MG63 (cell line): ENCODE measurements around the gene SHOC2. TPM values are rescaled to one million over a fixed set of nuclear protein-coding genes. Genes with fewer than 3 reads are reported as not detected.
"Not testable (repeated sequence)": the region's sequence is repeated elsewhere in the genome, so short reads cannot be mapped to it uniquely, and the experiment has no call there.

Experiments
- DNase-seq: peaks from one replicate; pipeline ENCODE4 v3.0.0-alpha.2; 2020
- H3K27me3 ChIP-seq: fragments of 250-450 bp; sonication (Bioruptor Pico); 2 replicates; pipeline ENCODE4 v1.5.1; 2020; ENCODE audit warnings: mild to moderate bottlenecking, moderate library complexity
- H3K36me3 ChIP-seq: fragments of 250-450 bp; sonication (Bioruptor Pico); 2 replicates; pipeline ENCODE4 v1.5.1; 2020; ENCODE audit warnings: mild to moderate bottlenecking, moderate library complexity
- H3K4me3 ChIP-seq: fragments of 250-450 bp; sonication (Bioruptor Pico); 2 replicates; pipeline ENCODE4 v1.5.1; 2020; ENCODE audit warnings: mild to moderate bottlenecking, moderate library complexity
- H3K9me3 ChIP-seq: fragments of 250-450 bp; sonication (Bioruptor Pico); 2 replicates; pipeline ENCODE4 v1.5.1; 2020; ENCODE audit warnings: mild to moderate bottlenecking, moderate library complexity
- total RNA-seq: library from RNA; depleted of rRNA; stranded (reverse); fragments of >200 nt; shearing (Covaris generic); gene quantifications from 2 replicates; pipeline ENCODE4 v1.2.3, GENCODE V29; 2014; ENCODE audit warnings: low replicate concordance

Gene SHOC2
- total RNA-seq, 1 experiment from 2014 or later, result 11.1 TPM

DNA sequence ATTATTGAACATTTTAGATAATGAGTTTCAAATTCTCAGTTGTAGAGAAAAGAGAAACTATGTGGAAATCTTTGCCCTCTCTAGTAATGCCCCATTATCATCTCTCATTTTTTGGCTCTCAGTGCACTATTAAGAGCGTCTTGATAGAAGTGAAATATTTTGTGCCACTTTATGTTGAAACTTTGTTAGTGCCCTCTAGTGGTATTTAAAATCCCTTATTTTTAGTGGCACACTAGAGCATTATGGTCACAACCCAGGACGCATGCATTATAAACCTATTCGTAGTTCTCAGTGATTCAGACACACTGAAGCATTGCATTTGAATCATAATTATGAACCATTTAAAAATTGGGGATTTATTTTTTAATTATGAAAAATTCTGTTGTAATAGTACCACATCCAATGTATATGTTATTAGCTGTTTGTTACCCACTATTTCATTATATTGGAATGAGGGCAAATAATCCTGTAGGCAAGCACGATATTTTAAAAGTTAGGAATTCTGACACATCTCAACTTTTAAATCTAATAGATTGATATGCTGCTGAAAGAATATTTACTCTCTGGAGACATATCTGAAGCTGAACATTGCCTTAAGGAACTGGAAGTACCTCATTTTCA lies 25.7 kb upstream of the SHOC2 start:
- no peak for DNase-seq
- H3K27me3 ChIP-seq, result no peaks in the 10 kb centered on the region
- H3K9me3 ChIP-seq, result no peaks in the 10 kb centered on the region
- H3K36me3 ChIP-seq, result peaks cover 42% of the 10 kb centered on the region
- no peak overlapping the region for H3K4me3 ChIP-seq

- Histone ChIP-seq H3K36me3 (peaks cover 42% of the 10 kb centered on the region), H3K9me3 (no peaks in the 10 kb centered on the region), H3K4me3 (no peak overlapping the region), H3K27me3 (no peaks in the 10 kb centered on the region)
- no peak for DNase-seq
Measured at GRCh38 chr10:110897184-110897583, 22.2 kb upstream of the SHOC2 start.

- no peak overlapping the region for H3K4me3 ChIP-seq
- H3K9me3 ChIP-seq, result no peaks in the 10 kb centered on the region
- DNase-seq, result no peak
- peaks cover 42% of the 10 kb centered on the region for H3K36me3 ChIP-seq
- H3K27me3 ChIP-seq, result no peaks in the 10 kb centered on the region
Measured at GRCh38 chr10:110898391-110898790, 21.0 kb upstream of the SHOC2 start.

- Histone ChIP-seq H3K4me3 (no peak overlapping the region), H3K27me3 (no peaks in the 10 kb centered on the region)
- no peak for DNase-seq
Measured at GRCh38 chr10:110900983-110901382, 18.4 kb upstream of the SHOC2 start.

DNA sequence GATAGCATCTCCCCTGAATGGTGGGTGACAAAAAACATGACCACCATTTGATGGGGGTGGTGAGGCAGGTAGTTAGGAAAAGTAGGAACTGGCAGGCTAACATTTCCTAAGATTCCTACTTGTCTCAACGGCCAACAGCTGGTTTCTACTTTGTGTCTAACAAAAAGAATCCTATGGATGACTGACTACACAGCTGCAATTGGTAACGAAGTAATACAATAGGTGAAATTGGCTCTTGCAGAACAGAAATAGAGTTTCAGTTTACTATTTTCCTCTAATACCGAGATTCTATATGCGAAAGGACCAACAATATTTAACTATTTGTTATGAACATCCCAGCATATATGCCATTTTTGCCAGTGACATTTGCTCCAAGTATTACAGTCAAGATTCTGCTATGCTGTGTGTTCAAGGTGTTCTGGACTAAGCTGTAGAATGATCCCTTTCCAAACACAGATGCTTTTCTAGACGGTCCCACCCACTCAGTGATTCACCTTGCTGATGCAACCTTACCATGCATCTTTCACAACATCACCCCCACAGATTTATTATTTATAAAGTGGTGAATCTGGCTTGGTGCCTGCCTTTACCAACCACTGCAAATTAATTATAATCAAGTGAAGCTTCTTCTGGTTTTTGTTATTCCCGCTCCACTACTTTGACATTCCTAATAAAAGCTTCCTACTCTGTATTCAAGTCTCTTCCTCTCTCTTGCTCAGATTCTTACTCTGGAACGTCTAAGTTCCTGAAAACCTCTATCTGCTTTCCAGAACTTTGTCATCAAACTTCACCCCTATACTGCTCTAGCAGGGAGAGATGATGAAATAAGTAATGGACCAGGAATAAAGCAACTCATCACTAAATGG lies 17.2 kb upstream of the SHOC2 start:
- peaks cover 19% of the 10 kb centered on the region for H3K36me3 ChIP-seq
- peak; percentile 13 for DNase-seq
- no peaks in the 10 kb centered on the region for H3K9me3 ChIP-seq
- no peaks in the 10 kb centered on the region for H3K27me3 ChIP-seq
- H3K4me3 ChIP-seq, result no peak overlapping the region

More at GRCh38 chr10:110900983-110901382, 18.4 kb upstream of the SHOC2 start:
- Histone ChIP-seq H3K36me3 (peaks cover 26% of the 10 kb centered on the region), H3K9me3 (no peaks in the 10 kb centered on the region)

GRCh38 chr10:110903280-110904278 lies 15.8 kb upstream of the SHOC2 start:
- H3K36me3 ChIP-seq, result peaks cover 14% of the 10 kb centered on the region
- no peaks in the 10 kb centered on the region for H3K27me3 ChIP-seq
- H3K9me3 ChIP-seq, result no peaks in the 10 kb centered on the region
- DNase-seq, result no peak
- no peak overlapping the region for H3K4me3 ChIP-seq

- H3K36me3 ChIP-seq, result peaks cover 3% of the 10 kb centered on the region; the same call in 1 of the 2 replicates
- H3K4me3 ChIP-seq, result no peak overlapping the region
- H3K27me3 ChIP-seq, result no peaks in the 10 kb centered on the region
- H3K9me3 ChIP-seq, result no peaks in the 10 kb centered on the region
- DNase-seq, result no peak
Measured at GRCh38 chr10:110910138-110910537, 9.3 kb upstream of the SHOC2 start.

DNA sequence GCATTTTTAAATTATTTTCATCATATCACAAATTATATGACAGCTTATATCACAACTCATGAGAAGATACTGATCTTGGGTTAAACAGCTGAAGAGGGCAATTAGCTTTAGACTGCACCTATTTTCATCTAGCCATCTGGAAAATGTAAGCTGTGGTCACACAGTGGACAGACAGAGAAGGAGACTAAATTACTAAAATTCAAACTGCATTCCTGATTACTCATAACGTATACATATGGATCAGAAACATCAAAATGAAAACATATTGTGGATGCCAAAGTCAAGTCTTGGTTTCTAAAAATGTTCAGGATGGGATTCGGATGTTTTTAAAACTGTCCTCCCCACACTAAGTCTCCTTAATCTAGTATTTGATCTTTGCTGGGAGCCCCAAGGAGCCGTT lies 7.0 kb upstream of the SHOC2 start:
- no peaks in the 10 kb centered on the region for H3K27me3 ChIP-seq
- no peaks in the 10 kb centered on the region for H3K9me3 ChIP-seq
- no peak for DNase-seq
- H3K4me3 ChIP-seq, result no peak overlapping the region
- peaks cover 3% of the 10 kb centered on the region; the same call in 1 of the 2 replicates for H3K36me3 ChIP-seq

DNA sequence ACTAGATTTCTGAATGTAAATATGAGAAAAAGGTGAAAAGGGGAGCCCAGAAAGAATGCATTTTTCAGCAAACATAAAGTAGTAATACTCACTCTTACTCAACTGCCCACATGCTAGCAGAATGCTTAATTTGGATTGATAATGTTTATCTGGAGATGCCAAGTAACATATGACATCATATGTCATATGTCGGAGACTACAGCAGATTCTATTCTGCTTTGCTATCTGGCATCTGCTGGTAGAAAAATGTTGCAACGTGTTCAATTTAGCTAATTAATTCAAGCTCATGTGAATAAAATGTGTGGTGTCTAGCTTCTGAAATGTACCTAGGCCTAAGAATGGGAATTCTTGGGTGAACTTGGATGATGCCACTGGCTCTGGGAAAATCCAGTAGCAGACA lies 5.0 kb upstream of the SHOC2 start:
- DNase-seq, result no peak
- Histone ChIP-seq H3K36me3 (peaks cover 3% of the 10 kb centered on the region; the same call in 1 of the 2 replicates), H3K27me3 (no peaks in the 10 kb centered on the region), H3K4me3 (no peak overlapping the region), H3K9me3 (no peaks in the 10 kb centered on the region)

DNA sequence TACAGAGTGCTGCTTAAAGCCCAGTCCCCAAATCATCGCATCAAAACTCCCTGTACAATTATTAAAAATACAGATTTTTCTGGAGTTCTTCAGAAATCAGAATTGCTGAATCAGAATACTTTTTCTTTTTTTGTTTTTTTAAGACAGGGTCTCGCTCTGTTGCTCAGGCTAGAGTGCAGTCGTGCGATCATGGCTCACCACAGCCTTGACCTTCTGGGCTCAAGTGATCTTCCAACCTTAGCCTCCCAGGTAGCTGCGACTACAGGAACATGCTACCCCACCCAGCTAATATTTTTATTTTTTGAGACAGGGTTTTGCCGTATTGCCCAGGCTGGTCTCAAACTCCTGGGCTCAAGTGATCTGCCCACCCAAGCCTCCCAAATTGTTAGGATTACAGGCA lies 4.4 kb upstream of the SHOC2 start:
- Histone ChIP-seq H3K4me3 (no peak overlapping the region), H3K9me3 (no peaks in the 10 kb centered on the region), H3K27me3 (no peaks in the 10 kb centered on the region), H3K36me3 (peaks cover 3% of the 10 kb centered on the region; the same call in 1 of the 2 replicates)
- DNase-seq, result no peak

- not testable (repeated sequence) for DNase-seq, H3K9me3 ChIP-seq, H3K36me3 ChIP-seq, H3K4me3 ChIP-seq, H3K27me3 ChIP-seq
Measured at GRCh38 chr10:110915600-110915999, 3.8 kb upstream of the SHOC2 start.

- DNase-seq, result peak; percentile 56
- Histone ChIP-seq H3K36me3 (peaks cover 3% of the 10 kb centered on the region; the same call in 1 of the 2 replicates), H3K9me3 (no peaks in the 10 kb centered on the region), H3K4me3 (no peak overlapping the region), H3K27me3 (no peaks in the 10 kb centered on the region)
Measured at GRCh38 chr10:110916554-110917346, 2.7 kb upstream of the SHOC2 start.

- Histone ChIP-seq H3K27me3 (no peaks in the 10 kb centered on the region), H3K4me3 (peak overlapping the region; percentile 86), H3K9me3 (no peaks in the 10 kb centered on the region), H3K36me3 (peaks cover 3% of the 10 kb centered on the region; the same call in 1 of the 2 replicates)
- peak; percentile 97 for DNase-seq
Measured at GRCh38 chr10:110918269-110918642, 1.1 kb upstream of the SHOC2 start.

DNA sequence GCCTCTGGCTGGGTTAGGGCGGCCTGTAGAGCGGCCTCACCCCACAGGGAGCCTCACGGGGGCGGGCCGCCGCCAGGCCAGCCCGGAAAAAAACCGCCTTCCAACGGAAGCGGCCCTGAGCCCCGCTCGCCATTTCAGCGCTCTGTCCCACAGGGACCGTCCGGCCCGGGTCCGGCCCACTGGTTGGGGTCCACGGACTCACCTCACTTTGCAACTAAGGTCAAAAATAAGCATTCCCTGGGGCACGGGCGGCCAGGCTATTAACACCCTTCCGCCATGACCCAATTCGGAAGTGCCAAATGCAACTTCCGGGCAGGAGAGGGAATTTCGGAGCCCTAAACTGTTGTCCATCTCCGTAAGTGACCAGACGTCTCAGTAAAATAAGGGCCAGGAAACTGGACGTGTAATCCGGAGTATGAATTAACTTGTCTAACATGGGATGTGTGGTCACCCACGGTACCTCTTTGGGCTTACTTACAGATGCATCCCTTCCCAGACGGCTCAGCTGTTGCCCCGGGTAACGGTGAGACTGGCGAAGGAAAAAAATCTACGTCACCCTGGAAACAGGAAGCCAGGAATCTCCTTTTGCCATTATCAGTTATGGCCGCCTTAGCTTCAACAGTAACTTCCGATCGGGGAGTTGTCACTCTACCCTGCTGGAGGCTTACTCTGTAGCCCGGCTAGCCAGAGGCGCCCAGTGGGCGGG lies 608 bp upstream of the SHOC2 start, which contains the start of gene BBIP1:
BBIP1 (minus strand) TSS at position 538 of the 706 bp plus-strand sequence. CDS start 1,023 bp downstream, outside the sequence.
- no peaks in the 10 kb centered on the region for H3K9me3 ChIP-seq
- H3K36me3 ChIP-seq, result peaks cover under 1% of the 10 kb centered on the region
- peak within 1 kb of the TSS; percentile 86 for H3K4me3 ChIP-seq
- no peaks in the 10 kb centered on the region for H3K27me3 ChIP-seq
- no peak for DNase-seq
